ENCODE measurements around the gene STPG1. TPM values are rescaled to one million over a fixed set of nuclear protein-coding genes. Genes with fewer than 3 reads are reported as not detected.

STPG1 gene
- total and polyA plus RNA-seq, 9 of the 15 experiments (the other 6 are each of a cell fraction or from before 2014, with no cell fraction given) = 5.0 to 11.9 (median 8.3) TPM

- peaks cover 30% of the 10 kb centered on the region; the same call in 1 of the 2 replicates for H4K20me1 ChIP-seq (replicated peaks; ENCODE audit: control insufficient read depth, insufficient read depth, low read length)
- POLR2A ChIA-PET = interaction anchor here (0.9 to 1.9 kb wide), 4 partner anchors 8 to 27 kb away, joined by 3 to 6 read pairs (median 4); no protein-coding TSS in a partner anchor
- WGBS (ENCODE audit: insufficient coverage, low coverage, missing lambda C conversion rate) = 12% methylated on average over 33 of the region's 33 CpGs
- no peak overlapping the region for H3K27ac ChIP-seq (ENCODE audit: extremely low read depth, low read depth, low read length)
- in situ Hi-C loops (cut with MboI) = no loop called here
- H3K4me2 ChIP-seq (ENCODE audit: insufficient read depth, low read length) = peak overlapping the region; percentile 73
- peaks cover 75 to 78% of the 10 kb centered on the region in 2 experiments for H3K27me3 ChIP-seq (ENCODE audit: control insufficient read depth in 2 of 2, insufficient read depth in 2 of 2, low read length in 2 of 2)
- BruUV-seq (replicated peaks) = no TSS peak
- no peaks in the 10 kb centered on the region for H3K9me3 ChIP-seq (replicated peaks; ENCODE audit: control insufficient read depth, insufficient read depth, low read depth, low read length)
- ATAC-seq = no peak
- peak overlapping the region in 1 of 2 experiments; percentile 85; a peak in 2 of 4 replicates for H3K9ac ChIP-seq (ENCODE audit: insufficient read depth in 1 of 2, low read depth in 2 of 2, low read length in 2 of 2)
- peak in 1 of 4 experiments; percentile 45 for DNase-seq (ENCODE audit: extremely low read depth in 1 of 4, low spot score in 3 of 4)
- no peaks in the 10 kb centered on the region for H3K79me2 ChIP-seq (ENCODE audit: control insufficient read depth, insufficient read depth, low read length)
- no peak for FAIRE-seq
- CTCF ChIA-PET (ENCODE audit: low intra/inter-chr PET ratio) = no interaction called here
- H3K4me1 ChIP-seq (replicated peaks in 1 of 2; ENCODE audit: control insufficient read depth in 2 of 2, insufficient read depth in 2 of 2, low read length in 2 of 2) = peaks cover 5 to 15% of the 10 kb centered on the region in 2 experiments; a peak in 3 of 5 replicates
- no peaks in the 10 kb centered on the region for H3K9me1 ChIP-seq (ENCODE audit: control insufficient read depth, insufficient read depth, low read length)
- intact Hi-C loops (cut with micrococcal nuclease) = no loop called here
- H3K36me3 ChIP-seq (ENCODE audit: control insufficient read depth, insufficient read depth, low read length) = no peaks in the 10 kb centered on the region
- peak overlapping the region; percentile 81; the same call in 1 of the 2 replicates for H2AFZ ChIP-seq (ENCODE audit: low read depth, low read length)
- H3K4me3 ChIP-seq = peak overlapping the region; percentile 40; the same call in 1 of the 2 replicates
- TF ChIP-seq GATAD2B (IDR thresholded peaks at IDR 0.05; ENCODE audit: borderline replicate concordance) = no peak
- TF ChIP-seq MYNN (IDR thresholded peaks at IDR 0.05) = no peak
- peak; percentile 87 for TF ChIP-seq MYNN (CRISPR knock-in tag; IDR thresholded peaks at IDR 0.05)
- TF ChIP-seq, protein P1, sequence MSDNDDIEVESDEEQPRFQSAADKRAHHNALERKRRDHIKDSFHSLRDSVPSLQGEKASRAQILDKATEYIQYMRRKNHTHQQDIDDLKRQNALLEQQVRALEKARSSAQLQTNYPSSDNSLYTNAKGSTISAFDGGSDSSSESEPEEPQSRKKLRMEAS (CRISPR knock-in tag; IDR thresholded peaks at IDR 0.05) = 0 out of 2 replicates have a peak, but pooled peaks have one; percentile 1
- TF ChIP-seq, protein P2, sequence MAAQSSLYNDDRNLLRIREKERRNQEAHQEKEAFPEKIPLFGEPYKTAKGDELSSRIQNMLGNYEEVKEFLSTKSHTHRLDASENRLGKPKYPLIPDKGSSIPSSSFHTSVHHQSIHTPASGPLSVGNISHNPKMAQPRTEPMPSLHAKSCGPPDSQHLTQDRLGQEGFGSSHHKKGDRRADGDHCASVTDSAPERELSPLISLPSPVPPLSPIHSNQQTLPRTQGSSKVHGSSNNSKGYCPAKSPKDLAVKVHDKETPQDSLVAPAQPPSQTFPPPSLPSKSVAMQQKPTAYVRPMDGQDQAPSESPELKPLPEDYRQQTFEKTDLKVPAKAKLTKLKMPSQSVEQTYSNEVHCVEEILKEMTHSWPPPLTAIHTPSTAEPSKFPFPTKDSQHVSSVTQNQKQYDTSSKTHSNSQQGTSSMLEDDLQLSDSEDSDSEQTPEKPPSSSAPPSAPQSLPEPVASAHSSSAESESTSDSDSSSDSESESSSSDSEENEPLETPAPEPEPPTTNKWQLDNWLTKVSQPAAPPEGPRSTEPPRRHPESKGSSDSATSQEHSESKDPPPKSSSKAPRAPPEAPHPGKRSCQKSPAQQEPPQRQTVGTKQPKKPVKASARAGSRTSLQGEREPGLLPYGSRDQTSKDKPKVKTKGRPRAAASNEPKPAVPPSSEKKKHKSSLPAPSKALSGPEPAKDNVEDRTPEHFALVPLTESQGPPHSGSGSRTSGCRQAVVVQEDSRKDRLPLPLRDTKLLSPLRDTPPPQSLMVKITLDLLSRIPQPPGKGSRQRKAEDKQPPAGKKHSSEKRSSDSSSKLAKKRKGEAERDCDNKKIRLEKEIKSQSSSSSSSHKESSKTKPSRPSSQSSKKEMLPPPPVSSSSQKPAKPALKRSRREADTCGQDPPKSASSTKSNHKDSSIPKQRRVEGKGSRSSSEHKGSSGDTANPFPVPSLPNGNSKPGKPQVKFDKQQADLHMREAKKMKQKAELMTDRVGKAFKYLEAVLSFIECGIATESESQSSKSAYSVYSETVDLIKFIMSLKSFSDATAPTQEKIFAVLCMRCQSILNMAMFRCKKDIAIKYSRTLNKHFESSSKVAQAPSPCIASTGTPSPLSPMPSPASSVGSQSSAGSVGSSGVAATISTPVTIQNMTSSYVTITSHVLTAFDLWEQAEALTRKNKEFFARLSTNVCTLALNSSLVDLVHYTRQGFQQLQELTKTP (IDR thresholded peaks at IDR 0.05; ENCODE audit: low read depth in 1 of 2, partially characterized antibody in 2 of 2) = no peak
- TF ChIP-seq ZSCAN29 (IDR thresholded peaks at IDR 0.05) = no peak
- 0 out of 2 replicates have a peak, but pooled peaks have one; percentile 36 for TF ChIP-seq FOSL1 (tag; conservative IDR thresholded peaks at IDR 0.05)
- TF ChIP-seq L3MBTL2 (IDR thresholded peaks at IDR 0.05) = 0 out of 2 replicates have a peak, but pooled peaks have one; percentile 37
- TF ChIP-seq BMI1 (IDR thresholded peaks at IDR 0.05; ENCODE audit: low read length) = peak; percentile 20; the same call in 1 of the 2 replicates
- no peak for TF ChIP-seq SREBF2 (CRISPR knock-in tag; IDR thresholded peaks at IDR 0.05)
- 0 out of 2 replicates have a peak, but pooled peaks have one; percentile 2 for TF ChIP-seq FOXP1 (CRISPR knock-in tag; IDR thresholded peaks at IDR 0.05)
- TF ChIP-seq NR3C1 (CRISPR knock-in tag; IDR thresholded peaks at IDR 0.05) = no peak
- TF ChIP-seq HDAC1 (IDR thresholded peaks at IDR 0.05) = no peak
- TF ChIP-seq RBM14 (IDR thresholded peaks at IDR 0.05; ENCODE audit: borderline replicate concordance, insufficient read depth, low read depth, low read length) = 0 out of 2 replicates have a peak, but pooled peaks have one; percentile 52
- 0 out of 2 replicates have a peak, but pooled peaks have one; percentile 18 for TF ChIP-seq ZNF282 (CRISPR knock-in tag; IDR thresholded peaks at IDR 0.05)
- TF ChIP-seq POLR2H (tag; IDR thresholded peaks at IDR 0.05; ENCODE audit: low read depth) = no peak
- TF ChIP-seq, protein P3, sequence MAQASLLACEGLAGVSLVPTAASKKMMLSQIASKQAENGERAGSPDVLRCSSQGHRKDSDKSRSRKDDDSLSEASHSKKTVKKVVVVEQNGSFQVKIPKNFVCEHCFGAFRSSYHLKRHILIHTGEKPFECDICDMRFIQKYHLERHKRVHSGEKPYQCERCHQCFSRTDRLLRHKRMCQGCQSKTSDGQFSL (CRISPR knock-in tag; IDR thresholded peaks at IDR 0.05) = 0 out of 2 replicates have a peak, but pooled peaks have one; percentile 25
- TF ChIP-seq, protein P3 (tag; IDR thresholded peaks at IDR 0.05) = no peak
Observed at GRCh38 chr1:24322470-24323177, 91.0 kb downstream of the STPG1 start.
